Esophagus squamous epithelium (tissue), 4 donors: ENCODE data around the gene DNAL4.

Experiments used
- POLR2A ChIP-seq, 4 donors: fragments of 450-650 bp; IDR thresholded peaks; one replicate each; pipeline ENCODE4 v1.6.1; 2017; ENCODE audit warnings: antibody characterized with exemption in 4 of 4, mild to moderate bottlenecking in 4 of 4, moderate library complexity in 3 of 4
- TF ChIP-seq, protein P1 (sequence below), 6 experiments: fragments of 450-650 bp in 4 of 6; fragments of 200-600 bp in 2 of 6; sonication (generic) in 2 of 6; IDR thresholded peaks; one replicate each; pipeline ENCODE4 v1.5.1; 2016 to 2019; ENCODE audit warnings: antibody characterized with exemption in 6 of 6, mild to moderate bottlenecking in 4 of 6, moderate library complexity in 4 of 6

DNA sequence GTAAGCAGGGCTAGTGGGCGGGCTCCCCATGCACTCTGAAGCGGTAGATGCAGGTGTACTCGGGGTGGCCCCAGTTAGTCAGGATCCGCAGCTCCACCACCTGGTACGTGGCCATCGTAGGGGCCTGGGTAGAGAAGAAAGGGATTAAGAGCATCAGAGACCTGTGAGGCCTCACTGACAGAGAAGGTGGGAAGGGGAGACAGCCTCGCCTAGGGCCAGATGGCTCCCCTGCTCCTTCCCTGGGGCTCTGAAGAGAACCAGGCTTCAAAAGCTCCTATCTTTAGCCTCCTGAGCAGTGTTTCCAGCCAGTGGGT, 57.7 kb downstream of the DNAL4 start:
- TF ChIP-seq, protein P1, sequence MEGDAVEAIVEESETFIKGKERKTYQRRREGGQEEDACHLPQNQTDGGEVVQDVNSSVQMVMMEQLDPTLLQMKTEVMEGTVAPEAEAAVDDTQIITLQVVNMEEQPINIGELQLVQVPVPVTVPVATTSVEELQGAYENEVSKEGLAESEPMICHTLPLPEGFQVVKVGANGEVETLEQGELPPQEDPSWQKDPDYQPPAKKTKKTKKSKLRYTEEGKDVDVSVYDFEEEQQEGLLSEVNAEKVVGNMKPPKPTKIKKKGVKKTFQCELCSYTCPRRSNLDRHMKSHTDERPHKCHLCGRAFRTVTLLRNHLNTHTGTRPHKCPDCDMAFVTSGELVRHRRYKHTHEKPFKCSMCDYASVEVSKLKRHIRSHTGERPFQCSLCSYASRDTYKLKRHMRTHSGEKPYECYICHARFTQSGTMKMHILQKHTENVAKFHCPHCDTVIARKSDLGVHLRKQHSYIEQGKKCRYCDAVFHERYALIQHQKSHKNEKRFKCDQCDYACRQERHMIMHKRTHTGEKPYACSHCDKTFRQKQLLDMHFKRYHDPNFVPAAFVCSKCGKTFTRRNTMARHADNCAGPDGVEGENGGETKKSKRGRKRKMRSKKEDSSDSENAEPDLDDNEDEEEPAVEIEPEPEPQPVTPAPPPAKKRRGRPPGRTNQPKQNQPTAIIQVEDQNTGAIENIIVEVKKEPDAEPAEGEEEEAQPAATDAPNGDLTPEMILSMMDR (IDR thresholded peaks at IDR 0.05): no peak
- no peak for TF ChIP-seq POLR2A (IDR thresholded peaks at IDR 0.05)
